K562 (cell line): ENCODE results near the gene EDEM2. TPM values are rescaled to one million over a fixed set of nuclear protein-coding genes. Genes with fewer than 3 reads are reported as not detected.

Experiments used
- CBFA2T3 ChIP-seq: fragments of 450-650 bp; IDR thresholded peaks from 2 replicates; pipeline ENCODE4 v1.6.1; 2017
- CXXC5 ChIP-seq: fragments of 250-450 bp; sonication (Bioruptor Pico); IDR thresholded peaks from 2 replicates; pipeline ENCODE4 v1.8.0; 2022; ENCODE audit warnings: inconsistent platforms, mild to moderate bottlenecking, moderate library complexity
- EGR1 ChIP-seq: fragments of 450-650 bp; conservative IDR thresholded peaks from 2 replicates; pipeline ENCODE4 v1.6.1; 2017; ENCODE audit warnings: mild to moderate bottlenecking
- L3MBTL2 ChIP-seq: fragments of 450-650 bp; IDR thresholded peaks from 2 replicates; pipeline ENCODE4 v1.6.1; 2016; ENCODE audit warnings: mild to moderate bottlenecking, moderate library complexity
- NONO ChIP-seq, 2 experiments: fragments of 200-400 bp in 1 of 2; fragments of 450-650 bp in 1 of 2; formaldehyde crosslinking in 1 of 2; IDR thresholded peaks; 2 replicates each; pipeline ENCODE4 v1.6.1; 2017; ENCODE audit warnings: low read depth in 2 of 2, mild to moderate bottlenecking in 2 of 2, moderate library complexity in 2 of 2, low read length in 1 of 2
- NR2C1 ChIP-seq, 2 experiments: fragments of 450-650 bp; IDR thresholded peaks; 2 replicates each; pipeline ENCODE4 v1.6.1; 2017; ENCODE audit warnings: mild to moderate bottlenecking in 2 of 2, antibody characterized with exemption in 1 of 2, inconsistent platforms in 1 of 2, missing compliant biosample characterization in 1 of 2, missing genetic modification characterization in 1 of 2
- RAD21 ChIP-seq, 2 experiments: fragments of 250-450 bp in 1 of 2; fragments of 450-650 bp in 1 of 2; sonication (Bioruptor Pico) in 1 of 2; formaldehyde crosslinking in 1 of 2; IDR thresholded peaks in 1 of 2; conservative IDR thresholded peaks in 1 of 2; 2 replicates each; pipeline versions ENCODE4 v1.4.0 to v1.8.0; 2020 to 2022; ENCODE audit warnings: mild to moderate bottlenecking in 2 of 2, moderate library complexity in 1 of 2
- RBM22 ChIP-seq: fragments of 200-400 bp; formaldehyde crosslinking; IDR thresholded peaks from 2 replicates; pipeline ENCODE4 v1.6.1; 2018; ENCODE audit warnings: low read length, low read depth; ENCODE audit not compliant: poor library complexity, severe bottlenecking
- RBM34 ChIP-seq: fragments of 200-400 bp; formaldehyde crosslinking; IDR thresholded peaks from 2 replicates; pipeline ENCODE4 v1.6.1; 2018; ENCODE audit warnings: low read length, borderline replicate concordance; ENCODE audit not compliant: insufficient read depth
- SNRNP70 ChIP-seq: fragments of 200-400 bp; formaldehyde crosslinking; optimal IDR thresholded peaks from 2 replicates; pipeline ENCODE3; 2017; ENCODE audit warnings: low read depth, low read length
- SRSF3 ChIP-seq: fragments of 200-400 bp; formaldehyde crosslinking; IDR thresholded peaks from 2 replicates; pipeline ENCODE4 v1.6.1; 2016; ENCODE audit warnings: mild to moderate bottlenecking, low read length, moderate library complexity; ENCODE audit not compliant: insufficient read depth
- TAF9B ChIP-seq: fragments of 450-650 bp; IDR thresholded peaks from 2 replicates; pipeline ENCODE4 v1.6.1; 2018; ENCODE audit warnings: mild to moderate bottlenecking; ENCODE audit not compliant: partially characterized antibody
- TARDBP ChIP-seq: fragments of 450-650 bp; IDR thresholded peaks from 2 replicates; pipeline ENCODE4 v1.6.1; 2016
- ZC3H8 ChIP-seq: fragments of 450-650 bp; IDR thresholded peaks from 2 replicates; pipeline ENCODE4 v1.6.1; 2017
- ZNF274 ChIP-seq: IDR thresholded peaks from 2 replicates; pipeline ENCODE4 v1.6.1; 2011; ENCODE audit warnings: low read depth, mild to moderate bottlenecking, low read length, moderate library complexity, borderline replicate concordance
- ZNF511 ChIP-seq: sonication (generic); formaldehyde crosslinking; IDR thresholded peaks from 2 replicates; pipeline ENCODE4 v1.8.0; 2022; ENCODE audit warnings: mild to moderate bottlenecking, missing genetic modification reagents
- polyA plus RNA-seq, 8 experiments: library from polyadenylated mRNA; depleted of rRNA in 4 of 8; stranded (reverse) in 5 of 8; unstranded in 3 of 8; fragments of >200 nt; fragmentation: Nextera tagmentation in 2 of 8; fragmentation: Illumina TruSeq in 1 of 8; extraction: Ambion mirVana in 2 of 8; extraction: Trizol in 1 of 8; gene quantifications; 2 replicates each; pipeline versions ENCODE4 v1.2.1 to v1.2.3, GENCODE V29; 2011 to 2014; ENCODE audit warnings: inconsistent platforms in 1 of 8, missing spikeins in 1 of 8
- total RNA-seq, 7 experiments: library from RNA; depleted of rRNA in 6 of 7; stranded (reverse); fragments of >200 nt in 6 of 7; fragmentation: Illumina TruSeq in 2 of 7; extraction: Trizol in 2 of 7; gene quantifications; 2 replicates each; pipeline versions ENCODE4 v1.2.1 to v1.2.3, GENCODE V29; 2011 to 2021; ENCODE audit warnings: low replicate concordance in 1 of 7
- TF ChIP-seq, protein P1 (sequence below): fragments of 450-650 bp; IDR thresholded peaks from 2 replicates; pipeline ENCODE4 v1.6.1; 2016; ENCODE audit warnings: mild to moderate bottlenecking, moderate library complexity

Gene EDEM2
- total and polyA plus RNA-seq, 9 of the 15 experiments (the other 6 are each of a cell fraction or from before 2014, with no cell fraction given): 6.9 to 11.0 (median 9.7) TPM

DNA sequence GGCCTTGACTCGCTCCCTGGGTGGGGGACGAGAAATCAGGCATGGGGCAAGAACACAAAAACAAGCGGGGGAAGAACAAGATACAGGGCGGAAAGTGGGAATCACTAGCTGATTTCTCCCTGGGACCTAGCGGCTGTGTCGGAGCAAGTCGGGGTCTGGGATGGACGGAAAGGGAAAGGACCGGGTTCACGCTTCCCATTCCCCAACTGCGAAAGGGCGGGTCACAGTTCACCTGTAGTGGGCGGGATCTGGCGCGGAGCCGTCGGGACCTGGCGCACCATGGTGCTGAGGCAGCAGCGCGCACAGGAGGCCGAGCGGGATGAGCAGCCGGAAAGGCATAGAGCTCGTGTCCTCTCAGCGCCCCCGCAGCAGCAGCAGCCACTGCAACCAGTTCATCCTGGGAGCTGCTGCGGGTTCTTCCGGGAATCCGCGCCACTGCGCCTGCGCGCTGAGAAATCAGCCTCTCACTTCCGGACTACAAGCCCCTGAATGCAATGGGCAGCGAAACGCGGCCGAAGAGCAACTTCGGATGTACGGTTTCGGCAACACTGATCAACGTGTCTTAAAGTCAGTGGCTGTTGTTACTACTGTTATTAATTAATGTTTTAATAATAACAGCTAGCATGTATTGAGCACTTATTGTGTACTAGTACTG is at the start of gene EDEM2 (continued):
- TF ChIP-seq, protein P1, sequence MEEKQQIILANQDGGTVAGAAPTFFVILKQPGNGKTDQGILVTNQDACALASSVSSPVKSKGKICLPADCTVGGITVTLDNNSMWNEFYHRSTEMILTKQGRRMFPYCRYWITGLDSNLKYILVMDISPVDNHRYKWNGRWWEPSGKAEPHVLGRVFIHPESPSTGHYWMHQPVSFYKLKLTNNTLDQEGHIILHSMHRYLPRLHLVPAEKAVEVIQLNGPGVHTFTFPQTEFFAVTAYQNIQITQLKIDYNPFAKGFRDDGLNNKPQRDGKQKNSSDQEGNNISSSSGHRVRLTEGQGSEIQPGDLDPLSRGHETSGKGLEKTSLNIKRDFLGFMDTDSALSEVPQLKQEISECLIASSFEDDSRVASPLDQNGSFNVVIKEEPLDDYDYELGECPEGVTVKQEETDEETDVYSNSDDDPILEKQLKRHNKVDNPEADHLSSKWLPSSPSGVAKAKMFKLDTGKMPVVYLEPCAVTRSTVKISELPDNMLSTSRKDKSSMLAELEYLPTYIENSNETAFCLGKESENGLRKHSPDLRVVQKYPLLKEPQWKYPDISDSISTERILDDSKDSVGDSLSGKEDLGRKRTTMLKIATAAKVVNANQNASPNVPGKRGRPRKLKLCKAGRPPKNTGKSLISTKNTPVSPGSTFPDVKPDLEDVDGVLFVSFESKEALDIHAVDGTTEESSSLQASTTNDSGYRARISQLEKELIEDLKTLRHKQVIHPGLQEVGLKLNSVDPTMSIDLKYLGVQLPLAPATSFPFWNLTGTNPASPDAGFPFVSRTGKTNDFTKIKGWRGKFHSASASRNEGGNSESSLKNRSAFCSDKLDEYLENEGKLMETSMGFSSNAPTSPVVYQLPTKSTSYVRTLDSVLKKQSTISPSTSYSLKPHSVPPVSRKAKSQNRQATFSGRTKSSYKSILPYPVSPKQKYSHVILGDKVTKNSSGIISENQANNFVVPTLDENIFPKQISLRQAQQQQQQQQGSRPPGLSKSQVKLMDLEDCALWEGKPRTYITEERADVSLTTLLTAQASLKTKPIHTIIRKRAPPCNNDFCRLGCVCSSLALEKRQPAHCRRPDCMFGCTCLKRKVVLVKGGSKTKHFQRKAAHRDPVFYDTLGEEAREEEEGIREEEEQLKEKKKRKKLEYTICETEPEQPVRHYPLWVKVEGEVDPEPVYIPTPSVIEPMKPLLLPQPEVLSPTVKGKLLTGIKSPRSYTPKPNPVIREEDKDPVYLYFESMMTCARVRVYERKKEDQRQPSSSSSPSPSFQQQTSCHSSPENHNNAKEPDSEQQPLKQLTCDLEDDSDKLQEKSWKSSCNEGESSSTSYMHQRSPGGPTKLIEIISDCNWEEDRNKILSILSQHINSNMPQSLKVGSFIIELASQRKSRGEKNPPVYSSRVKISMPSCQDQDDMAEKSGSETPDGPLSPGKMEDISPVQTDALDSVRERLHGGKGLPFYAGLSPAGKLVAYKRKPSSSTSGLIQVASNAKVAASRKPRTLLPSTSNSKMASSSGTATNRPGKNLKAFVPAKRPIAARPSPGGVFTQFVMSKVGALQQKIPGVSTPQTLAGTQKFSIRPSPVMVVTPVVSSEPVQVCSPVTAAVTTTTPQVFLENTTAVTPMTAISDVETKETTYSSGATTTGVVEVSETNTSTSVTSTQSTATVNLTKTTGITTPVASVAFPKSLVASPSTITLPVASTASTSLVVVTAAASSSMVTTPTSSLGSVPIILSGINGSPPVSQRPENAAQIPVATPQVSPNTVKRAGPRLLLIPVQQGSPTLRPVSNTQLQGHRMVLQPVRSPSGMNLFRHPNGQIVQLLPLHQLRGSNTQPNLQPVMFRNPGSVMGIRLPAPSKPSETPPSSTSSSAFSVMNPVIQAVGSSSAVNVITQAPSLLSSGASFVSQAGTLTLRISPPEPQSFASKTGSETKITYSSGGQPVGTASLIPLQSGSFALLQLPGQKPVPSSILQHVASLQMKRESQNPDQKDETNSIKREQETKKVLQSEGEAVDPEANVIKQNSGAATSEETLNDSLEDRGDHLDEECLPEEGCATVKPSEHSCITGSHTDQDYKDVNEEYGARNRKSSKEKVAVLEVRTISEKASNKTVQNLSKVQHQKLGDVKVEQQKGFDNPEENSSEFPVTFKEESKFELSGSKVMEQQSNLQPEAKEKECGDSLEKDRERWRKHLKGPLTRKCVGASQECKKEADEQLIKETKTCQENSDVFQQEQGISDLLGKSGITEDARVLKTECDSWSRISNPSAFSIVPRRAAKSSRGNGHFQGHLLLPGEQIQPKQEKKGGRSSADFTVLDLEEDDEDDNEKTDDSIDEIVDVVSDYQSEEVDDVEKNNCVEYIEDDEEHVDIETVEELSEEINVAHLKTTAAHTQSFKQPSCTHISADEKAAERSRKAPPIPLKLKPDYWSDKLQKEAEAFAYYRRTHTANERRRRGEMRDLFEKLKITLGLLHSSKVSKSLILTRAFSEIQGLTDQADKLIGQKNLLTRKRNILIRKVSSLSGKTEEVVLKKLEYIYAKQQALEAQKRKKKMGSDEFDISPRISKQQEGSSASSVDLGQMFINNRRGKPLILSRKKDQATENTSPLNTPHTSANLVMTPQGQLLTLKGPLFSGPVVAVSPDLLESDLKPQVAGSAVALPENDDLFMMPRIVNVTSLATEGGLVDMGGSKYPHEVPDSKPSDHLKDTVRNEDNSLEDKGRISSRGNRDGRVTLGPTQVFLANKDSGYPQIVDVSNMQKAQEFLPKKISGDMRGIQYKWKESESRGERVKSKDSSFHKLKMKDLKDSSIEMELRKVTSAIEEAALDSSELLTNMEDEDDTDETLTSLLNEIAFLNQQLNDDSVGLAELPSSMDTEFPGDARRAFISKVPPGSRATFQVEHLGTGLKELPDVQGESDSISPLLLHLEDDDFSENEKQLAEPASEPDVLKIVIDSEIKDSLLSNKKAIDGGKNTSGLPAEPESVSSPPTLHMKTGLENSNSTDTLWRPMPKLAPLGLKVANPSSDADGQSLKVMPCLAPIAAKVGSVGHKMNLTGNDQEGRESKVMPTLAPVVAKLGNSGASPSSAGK: peak; percentile 57
- TF ChIP-seq RBM22 (no peak), ZNF511 (CRISPR knock-in tag) (0 out of 2 replicates have a peak, but pooled peaks have one; percentile 50), RAD21 (CRISPR knock-in tag; conservative IDR thresholded peaks at IDR 0.05 in 1 of 2, IDR thresholded peaks at IDR 0.05 in 1 of 2) (peak in 1 of 2 experiments; percentile 36; a peak in 2 of 4 replicates), TAF9B (peak; percentile 36), CXXC5 (CRISPR knock-in tag) (peak; percentile 67), EGR1 (peak; percentile 95), SRSF3 (no peak), SNRNP70 (no peak), RBM34 (no peak), CBFA2T3 (0 out of 2 replicates have a peak, but pooled peaks have one; percentile 6), ZC3H8 (peak; percentile 34; the same call in 1 of the 2 replicates), NR2C1 (IDR thresholded peaks at IDR 0.05) (peak; percentile 65), NR2C1 (tag; IDR thresholded peaks at IDR 0.05) (peak; percentile 85), ZNF274 (no peak), L3MBTL2 (peak; percentile 63), NONO (IDR thresholded peaks at IDR 0.05; ENCODE audit: low read depth in 2 of 2, low read length in 1 of 2) (0 out of 4 replicates have a peak, but pooled peaks of 1 of the 2 experiments have one; percentile 10), TARDBP (no peak)
